CD4-positive, alpha-beta T cell treated with Interleukin-4 for 1 hour (primary cell): ENCODE data around the gene TACC2.

ENCODE experiments used
- DNase-seq, 2 donors: peaks; one replicate each; pipeline ENCODE4 v3.0.0-alpha.2; 2020 to 2022

TACC2 gene

DNA sequence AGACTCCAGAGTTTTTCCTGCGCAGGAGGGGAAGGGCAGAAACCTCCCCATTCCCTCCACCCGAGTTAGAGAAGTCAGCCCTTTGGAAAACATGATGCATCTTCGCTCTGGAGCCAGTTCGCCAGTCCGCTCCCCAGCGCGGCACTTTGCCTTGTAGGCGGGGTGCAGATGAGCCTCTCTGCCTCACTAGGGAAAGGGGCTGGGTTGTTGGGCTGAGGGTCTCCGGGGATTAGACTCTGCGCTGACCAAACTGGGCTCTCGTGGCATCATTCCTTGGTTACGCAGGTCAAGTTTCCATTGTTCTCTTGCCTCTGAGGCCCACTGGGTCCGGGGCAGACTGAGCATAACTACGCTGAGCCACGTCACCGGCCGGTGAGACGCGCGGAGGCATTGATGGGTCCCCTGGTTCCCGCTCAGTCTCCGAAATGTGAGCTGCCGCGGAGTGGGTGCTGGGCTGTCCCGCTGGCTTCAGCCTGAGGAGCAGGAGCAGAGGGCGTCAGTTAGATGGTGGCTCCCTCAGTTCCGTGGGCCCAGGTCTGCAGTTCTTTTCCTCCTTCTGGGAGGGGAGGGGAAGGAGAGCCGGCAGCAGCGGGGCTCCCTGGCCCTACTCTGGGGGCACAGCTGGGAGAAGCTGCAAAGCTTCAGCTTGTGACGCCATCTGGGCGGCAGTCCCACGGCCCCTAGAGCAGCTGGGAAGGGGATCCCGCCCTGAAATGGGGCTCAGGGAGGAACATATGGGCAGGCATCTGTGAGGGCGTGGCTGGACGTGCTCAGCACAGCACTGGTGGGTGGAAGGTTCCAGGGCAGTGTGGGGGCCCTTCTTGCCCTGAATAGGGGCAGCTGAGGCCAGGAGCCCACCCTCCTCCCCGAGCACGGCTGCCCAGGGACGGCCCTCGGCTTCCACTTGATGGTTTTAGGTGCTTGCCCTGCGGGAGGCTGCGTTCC, 160.9 kb downstream of the TACC2 start:
- DNase-seq, result no peak

DNA sequence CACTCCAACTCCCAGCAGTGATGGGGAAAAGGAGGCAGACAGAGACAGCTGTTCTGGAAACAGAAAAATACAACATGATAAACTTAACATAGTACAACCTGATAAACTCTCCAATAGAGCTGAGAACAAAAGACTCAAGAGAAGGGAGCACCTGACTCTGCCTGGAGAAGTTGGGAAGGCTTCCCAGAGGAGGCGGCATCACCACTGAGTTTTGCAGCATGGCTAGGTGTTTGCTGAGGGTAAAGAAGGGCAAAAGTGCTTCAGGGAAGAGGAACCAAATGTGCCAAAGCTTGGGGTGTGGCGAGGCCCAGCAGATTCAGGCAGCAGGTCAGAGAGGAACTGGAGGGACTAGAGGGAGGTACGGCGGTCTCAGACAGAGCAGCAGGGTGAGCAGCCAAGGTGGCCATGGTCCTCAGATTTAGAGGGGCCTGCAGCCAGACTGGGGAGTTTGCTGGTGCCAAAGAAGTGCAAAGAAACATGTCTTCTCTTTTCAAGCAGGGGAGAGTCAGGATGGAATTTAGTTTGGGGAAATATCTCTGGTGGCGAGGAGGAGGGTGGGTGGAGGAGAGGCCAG, 162.2 kb downstream of the TACC2 start:
- DNase-seq, result no peak

DNA sequence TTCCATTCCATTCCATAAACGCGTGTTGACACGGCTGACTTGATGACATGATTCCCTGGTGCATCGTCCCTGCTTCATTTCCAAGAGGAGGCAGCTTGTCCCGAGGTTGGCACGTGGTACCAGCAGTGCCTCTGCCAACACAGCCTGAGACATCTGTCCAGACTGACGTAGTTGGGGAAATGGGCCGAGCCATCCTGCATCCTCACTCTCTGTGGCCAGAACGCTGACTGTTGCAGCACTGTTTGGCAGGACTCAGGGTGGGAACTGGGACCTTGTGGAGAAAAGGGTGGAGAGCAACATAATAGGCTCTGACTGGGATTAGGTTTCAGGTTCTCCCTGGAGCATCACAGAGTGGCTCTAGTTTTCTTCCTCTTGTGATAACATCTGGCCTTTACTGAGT, 163.6 kb downstream of the TACC2 start:
- no peak for DNase-seq

DNA sequence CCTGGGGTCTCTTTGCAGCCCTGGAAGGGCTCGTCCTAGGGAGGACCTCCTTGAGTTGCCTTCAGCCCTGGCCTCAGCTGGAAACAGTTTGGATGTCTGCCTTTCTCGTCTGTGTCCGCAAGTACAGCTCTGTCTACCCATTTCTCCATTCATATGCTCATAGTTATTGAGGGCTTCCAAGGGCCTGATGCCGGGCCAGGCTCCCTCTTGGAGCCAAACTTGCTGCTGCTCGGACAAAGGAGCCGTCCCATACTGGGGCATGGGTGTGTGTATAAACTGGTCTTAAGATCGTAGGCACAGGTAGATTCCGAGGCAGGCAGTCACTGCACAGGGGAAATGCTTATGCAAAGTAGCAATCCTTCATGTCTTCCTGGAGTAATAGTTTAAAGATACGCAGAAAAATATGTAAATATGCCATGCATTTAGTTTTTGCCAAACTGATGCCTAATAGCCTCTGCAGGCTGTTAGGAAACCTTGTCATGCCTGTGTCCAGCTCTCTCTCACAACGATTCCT, 165.1 kb downstream of the TACC2 start:
- DNase-seq, result no peak

DNA sequence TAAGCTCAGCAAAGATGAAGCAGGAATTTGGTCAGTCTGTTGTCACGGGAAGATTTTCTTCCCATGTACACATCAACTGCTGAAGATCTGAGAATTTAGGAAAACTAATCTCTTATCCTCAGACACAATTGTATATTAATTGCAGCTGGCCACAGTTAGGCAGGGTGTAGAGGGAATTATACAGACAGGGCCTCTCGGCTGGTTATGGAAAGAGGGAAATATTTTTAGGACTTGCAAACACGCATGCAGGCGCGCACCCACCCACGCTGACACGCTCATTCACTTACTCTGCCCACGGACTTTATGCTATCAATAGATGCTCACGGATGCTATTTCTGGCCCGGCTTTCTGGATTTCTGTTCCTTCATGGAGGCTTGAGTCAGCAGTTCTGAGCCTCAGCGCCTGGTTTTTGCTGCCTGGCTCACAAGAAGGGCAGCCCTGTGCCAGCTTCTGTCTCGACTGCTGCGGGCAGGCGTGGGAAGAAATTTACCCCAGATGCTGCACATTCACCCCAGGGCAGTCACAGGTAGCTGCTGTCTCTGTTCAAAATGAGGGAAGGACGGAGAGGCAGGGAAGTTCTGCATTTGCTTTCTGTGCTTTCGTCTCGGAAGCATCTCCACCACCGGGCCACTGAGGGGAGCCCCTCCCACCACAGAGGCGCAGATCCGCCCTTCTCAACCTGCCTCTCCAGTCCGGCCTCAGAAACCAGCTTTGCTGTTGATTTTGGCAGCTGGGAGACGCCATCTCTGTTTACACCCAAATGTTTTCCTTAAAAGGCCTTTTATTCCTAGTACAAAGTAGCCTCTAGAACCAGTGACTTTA, 165.8 kb downstream of the TACC2 start:
- DNase-seq, result no peak

DNA sequence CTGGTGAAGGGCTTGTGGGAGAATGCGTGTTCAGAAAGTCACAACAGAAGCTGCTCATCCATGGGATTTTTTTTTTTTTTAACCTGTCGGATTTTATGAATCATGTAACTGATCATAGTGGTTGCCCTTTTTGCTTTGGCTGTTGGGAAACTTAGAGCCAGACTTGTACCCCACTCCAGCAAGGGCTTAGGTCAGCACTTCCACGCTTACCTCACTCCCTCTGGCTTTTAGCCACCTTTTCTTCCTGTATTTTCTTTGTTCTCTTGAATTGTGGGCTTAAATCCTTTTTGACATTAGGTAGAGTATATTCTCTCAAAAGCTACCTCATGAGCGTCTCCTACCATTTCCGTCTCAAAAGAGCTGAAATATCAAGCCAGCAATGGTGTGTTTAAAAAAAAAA, 168.5 kb downstream of the TACC2 start:
- no peak for DNase-seq

DNA sequence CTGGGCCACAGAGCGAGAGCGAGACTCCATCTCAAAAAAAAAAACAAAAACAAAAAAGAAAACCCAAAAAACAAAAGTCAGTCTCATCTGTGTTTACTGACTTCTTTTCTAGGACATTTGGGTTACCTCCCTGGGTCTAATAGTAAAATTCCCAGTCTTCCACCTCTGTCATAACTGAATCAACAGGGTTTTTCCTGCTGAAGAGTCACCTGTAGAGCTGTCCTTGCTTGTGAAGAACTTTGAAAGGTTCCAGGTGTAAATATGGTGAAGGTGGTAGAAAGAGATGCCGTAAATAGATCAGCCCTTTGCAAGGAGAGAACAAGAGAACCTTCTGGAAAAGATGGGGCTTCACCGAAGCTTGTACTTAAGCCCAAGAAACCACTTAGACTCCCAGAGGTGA, 169.4 kb downstream of the TACC2 start:
- DNase-seq, result no peak

DNA sequence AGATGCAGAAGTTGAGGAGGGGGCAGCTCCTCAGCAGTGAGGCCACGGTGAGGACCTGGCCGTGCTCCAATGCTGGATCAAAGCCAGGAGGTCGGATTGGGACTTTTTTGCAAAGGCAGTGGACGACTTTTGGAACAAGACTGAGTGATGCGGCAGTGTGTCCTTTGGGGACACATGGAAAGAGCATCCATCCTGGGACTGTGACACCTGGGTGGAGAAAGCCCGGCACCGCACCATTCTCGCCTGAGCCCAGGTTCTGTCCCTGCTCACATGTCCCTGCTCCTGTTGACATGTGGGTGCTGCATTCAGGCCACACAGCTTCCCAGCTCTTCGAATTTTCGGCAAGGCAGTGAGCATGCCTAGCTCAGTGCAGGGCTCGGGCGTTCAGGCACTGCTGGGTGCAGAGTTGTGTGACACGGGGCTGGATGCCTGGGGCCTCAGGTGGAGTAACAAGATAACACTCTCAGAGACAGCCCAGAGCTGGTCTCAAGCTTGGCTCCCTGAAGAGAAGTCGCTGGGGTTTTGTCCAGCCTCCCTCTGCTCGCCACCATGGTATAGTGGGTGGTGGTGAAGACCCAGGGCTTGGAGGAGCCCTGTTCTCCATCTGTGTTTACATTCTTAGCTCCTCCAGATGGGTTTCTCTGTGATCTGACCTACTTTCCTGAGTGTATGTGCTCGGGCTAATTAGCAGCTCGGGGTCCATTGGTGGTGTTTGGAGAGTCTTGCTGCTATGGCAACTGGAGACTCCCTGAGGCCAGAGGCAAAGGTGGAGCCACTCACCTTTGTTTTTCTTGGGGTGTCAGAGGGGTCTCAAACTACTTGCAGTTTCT, 170.4 kb downstream of the TACC2 start:
- DNase-seq, result no peak

DNA sequence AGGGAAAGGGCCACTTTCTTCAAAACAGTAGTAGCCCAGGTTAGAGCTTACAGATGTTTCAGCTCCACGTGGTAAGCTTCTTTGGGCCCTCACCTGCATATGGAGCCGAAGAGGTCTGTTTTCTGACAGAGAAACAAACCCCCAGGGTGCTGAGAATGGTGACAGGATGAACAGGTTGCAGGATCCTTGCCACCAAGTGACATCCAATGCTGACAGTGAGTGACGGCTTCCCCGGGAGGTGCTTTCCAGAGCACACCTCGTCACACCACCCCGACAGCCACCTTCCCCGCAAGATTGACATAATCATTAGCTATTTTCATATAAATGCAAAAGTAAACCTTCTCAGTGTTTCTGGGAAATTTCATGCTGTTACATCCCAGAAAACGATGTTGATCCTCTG, 172.8 kb downstream of the TACC2 start:
- DNase-seq, result no peak

DNA sequence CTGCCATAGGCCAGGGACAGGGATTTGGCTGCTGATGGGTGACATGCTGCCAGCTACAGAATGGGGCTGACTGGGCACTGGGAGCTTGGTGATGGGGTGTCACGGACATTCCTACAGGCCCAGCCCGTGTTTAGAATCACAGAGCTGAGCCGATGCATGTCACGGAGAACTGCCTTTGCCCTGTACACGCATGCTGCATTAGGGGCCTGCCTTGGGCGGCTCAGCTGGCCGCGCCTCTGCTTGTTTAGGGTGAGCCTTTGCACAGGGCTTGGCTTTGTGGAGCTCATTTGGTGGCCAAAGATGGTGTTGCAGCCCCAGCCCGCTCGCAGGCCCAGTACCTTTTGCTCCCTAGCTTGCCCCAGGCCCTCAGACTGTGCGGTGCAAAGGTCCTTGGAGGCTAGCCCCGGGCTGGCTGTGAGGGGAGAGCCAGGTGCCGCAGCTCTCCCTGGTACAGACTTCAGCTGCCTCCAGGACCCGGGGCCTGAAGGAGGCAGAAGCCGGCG, 173.8 kb downstream of the TACC2 start:
- no peak for DNase-seq

DNA sequence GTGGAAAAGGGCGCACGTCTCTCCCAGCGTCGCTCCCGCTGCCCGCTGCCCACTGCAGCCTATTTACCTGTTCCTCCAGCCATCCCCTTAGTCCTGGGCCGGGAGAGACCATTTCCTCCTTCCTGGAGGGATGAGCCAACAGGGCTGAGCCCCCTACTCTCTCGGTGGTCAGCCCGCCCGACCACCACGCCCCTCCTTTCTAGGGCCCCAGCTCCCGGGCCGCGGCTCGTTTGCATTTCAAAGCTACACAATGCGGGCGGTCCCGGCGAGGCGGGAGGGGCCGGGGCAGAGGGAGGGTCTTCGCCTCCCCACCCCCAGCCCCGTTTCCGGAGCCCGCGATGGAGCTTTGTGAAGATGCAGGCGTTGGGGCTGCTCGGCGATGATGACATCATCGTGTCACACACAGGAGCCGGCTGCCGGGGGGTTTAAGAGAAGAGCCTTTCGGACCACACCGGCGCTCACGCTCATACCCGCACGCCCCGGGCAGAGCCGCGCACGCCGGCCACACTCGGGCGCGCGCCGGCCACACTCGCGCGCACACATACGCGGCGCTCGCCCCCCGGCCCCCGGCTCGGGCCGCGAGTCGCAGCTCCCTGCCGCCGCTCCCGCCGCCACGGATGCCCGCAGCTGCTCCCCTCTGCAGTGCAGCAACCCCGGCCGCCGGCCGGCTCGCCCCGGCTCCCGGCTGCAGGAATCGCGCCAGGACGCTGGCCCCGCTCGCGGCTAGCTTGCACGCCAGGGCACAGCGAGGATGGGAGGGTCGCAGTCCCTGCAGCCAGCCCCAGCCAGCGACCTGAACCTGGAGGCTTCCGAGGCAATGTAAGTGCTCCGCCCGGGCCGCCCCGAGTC, 174.4 kb downstream of the TACC2 start:
- no peak for DNase-seq

DNA sequence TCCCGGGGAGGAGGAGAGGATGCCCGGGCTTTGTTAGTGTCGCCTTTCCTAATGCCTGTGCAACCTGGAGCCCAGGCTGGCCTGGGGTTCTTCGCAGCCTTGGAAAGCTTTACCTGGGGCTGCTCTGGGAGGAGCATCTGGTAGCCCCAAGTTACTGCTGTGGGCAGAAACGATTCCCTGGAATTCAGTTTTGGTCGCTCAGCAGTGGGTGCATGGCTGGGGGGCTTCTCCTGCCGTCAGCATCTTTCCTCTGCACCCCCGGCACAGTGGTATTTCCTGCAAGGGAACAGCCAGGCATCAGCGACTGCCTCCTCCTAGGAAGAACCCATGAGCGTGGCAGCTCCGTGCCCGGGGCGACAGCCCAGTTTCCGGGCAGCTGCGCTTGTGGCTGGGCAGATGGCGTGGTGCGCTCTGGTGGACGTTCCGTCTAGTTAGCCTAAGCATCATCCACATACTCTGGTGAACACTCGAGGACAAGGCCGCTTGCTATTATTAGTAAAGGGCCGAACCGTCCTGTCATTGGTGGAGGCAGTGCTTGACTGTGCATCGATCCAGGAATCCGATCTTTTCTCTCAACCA, 175.1 kb downstream of the TACC2 start:
- no peak for DNase-seq

DNA sequence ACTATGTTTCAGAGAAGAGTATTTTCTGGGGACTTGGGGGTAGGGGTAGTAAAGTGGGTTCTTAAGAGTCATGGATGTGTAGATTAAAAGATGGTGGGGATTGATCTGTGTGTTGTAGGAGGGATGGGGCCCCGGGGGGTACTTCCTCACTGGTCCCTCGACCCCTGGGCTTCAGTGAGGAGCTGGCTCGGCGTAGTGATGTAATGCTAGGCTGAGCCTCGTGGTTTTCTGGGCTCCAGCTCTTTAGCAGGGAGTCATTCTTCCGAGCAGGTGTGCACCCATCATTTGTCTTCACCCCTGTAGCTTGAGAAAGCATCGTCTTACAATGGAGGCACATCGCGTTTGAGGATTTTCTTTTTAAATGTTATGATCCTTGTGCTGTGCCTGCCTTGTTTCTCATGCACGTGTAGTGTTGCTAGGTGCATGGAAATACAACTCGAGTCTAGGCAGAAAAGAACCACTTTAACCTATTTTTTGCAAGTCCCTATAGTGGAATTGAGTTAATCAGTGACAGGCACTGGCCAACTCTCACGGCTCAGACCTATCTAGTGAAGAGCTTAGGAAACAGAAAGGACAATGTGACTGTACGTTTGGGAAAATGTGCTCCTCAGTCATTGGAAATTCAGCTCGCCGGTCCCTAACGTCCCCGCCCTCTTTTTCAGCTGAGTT, 176.0 kb downstream of the TACC2 start:
- no peak for DNase-seq

DNA sequence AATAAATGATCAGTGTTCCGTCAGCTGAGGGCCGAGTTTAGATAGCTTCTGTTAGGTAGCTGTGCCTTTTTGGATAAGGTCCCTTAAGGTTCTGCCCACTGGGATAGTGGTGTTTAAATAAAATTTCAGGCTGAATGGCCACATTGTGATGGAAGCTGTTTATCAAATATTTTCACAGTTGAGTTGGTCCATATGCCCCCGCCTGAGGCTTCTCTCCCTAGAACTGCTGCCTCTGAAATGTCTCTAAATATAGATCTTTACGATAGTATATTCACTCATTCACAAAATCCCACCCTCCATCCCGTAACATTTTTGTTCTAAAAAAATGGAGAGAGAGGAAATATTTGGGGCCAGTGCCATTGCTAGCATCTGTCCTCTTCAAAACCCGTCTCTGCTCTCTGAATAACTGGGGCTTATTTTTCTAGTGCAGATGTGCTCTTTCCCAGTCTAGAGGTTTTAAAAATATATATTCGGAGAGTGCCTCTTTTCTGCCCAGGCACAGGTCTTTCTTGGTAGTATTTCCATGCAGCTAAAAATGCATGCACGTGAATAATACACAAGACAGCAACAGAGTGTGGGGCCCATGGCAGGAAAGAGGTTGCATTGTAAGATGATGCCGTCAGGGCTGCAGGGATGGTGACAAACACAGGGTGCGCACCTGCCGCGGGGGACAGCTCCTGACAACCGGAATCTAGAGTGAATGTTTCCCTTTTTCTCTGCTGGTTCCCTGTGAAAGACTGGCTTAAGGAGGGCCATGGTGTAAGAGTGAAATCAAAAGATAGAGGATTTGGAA, 176.7 kb downstream of the TACC2 start:
- DNase-seq, result no peak

DNA sequence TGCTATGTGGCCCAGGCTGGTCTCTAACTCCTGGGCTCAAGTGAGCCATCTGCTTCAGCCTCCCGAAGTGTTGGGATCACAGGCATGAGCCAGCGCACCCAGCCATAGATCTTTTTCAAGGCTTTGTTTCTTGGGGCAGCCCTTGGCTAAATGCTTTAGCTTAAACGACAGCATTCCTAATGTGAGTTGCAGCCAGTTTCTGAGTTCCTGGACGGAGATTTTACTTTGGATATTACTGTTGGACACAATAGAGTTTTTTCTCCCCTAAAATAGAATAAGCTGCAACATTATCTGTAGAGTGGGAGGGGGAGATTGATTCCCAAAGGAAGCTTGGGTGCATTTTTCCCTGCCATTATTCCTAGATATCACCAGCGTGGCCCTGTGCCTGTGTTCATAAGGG, 179.1 kb downstream of the TACC2 start:
- DNase-seq, result no peak

DNA sequence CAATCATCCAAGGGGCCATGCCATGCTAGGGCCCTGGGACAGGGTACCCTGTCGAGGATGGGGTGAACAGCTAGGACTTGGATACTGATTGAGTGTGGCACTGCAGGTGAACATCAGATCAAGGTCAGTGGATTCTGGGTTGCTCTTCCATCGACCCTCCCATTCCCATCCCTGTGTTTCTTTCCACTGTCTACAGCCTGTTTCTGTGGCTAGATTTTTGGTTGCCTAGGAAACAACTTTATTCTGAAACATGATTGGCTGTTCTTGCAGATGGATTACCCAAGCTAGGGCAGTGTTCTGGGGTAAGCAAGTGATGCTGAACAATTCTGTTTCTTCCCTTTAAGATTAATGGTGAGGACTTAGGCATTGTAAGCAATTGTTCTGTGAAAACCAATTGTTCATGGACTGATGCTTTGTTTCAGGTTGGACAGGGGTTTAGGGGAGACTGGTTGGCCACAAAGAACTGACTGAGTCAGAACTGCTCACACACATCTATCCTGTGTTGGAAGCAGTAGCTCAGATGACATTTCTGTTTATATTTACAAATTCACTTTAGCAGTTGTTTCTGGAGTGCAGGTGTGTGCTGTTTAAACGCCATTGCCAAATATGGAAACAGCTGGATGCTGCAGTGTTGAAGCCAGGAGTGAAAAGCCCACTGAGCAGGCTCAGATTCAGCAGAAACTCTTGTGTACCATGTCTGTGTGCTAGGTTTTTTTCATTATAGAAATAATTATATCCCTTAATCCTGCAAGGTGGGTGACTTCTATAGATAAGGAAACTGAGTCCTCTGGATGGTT, 179.8 kb downstream of the TACC2 start:
- no peak for DNase-seq

DNA sequence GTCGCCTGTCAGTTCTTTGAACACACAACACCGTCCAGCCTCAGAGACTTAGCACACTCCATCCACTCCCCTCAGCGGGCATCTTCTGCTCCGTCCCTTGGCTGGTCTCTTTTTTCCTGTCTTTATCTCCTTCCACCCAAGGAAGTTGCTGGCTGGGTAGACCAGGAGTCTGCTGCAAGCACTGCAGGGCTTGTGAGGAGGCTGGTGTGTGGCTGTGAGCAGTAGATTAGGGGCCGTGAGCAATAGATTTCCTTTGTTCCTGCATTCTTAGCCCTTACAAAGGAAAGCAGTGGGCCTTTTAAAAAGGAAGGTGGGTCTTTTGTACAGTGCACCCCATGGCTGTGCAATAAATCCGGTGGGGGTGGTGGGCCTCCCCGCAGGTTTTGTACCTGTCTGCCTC, 181.8 kb downstream of the TACC2 start:
- DNase-seq, result no peak

DNA sequence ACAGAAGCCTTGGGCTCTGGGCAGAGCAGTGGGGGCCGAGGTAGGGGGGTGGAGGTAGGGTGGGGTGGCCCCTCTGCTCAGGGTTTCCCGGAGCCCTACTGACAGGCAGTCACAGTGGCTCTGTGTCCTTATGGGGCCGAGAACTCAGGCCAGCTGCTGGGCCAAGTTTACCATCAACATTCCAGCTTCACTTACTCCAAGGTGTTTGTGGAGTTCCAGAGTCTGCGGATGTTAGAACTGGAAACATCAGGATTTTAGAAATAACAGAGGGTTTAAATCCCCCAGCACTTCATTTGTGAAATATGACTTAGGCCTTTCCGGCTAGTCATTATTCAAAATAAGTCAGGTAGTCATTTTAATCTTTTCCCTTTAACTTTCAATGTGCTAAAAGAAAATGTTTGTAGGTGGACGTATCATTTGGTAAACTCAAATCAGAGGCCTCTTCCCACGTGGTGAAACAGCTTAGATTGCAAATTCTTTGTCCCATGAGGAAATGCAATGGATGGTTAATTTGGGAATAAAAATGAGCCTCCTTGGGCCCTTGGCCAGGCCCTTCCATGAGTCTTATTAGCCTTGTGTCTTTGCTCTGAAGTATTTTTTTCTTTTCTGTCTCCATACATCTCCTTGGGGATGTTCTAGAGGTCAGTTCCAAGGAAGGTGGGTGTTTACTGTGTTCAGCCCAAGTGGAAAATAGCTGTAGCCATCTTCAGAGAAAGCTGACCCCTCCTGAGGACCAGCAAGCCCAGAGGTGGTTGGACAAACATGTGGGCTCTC, 182.5 kb downstream of the TACC2 start:
- no peak for DNase-seq
